Measurements from ENCODE around the gene FKBP3.
"Not testable (repeated sequence)": the region's sequence is repeated elsewhere in the genome, so short reads cannot be mapped to it uniquely, and the experiment has no call there.

The FKBP3 gene

DNA sequence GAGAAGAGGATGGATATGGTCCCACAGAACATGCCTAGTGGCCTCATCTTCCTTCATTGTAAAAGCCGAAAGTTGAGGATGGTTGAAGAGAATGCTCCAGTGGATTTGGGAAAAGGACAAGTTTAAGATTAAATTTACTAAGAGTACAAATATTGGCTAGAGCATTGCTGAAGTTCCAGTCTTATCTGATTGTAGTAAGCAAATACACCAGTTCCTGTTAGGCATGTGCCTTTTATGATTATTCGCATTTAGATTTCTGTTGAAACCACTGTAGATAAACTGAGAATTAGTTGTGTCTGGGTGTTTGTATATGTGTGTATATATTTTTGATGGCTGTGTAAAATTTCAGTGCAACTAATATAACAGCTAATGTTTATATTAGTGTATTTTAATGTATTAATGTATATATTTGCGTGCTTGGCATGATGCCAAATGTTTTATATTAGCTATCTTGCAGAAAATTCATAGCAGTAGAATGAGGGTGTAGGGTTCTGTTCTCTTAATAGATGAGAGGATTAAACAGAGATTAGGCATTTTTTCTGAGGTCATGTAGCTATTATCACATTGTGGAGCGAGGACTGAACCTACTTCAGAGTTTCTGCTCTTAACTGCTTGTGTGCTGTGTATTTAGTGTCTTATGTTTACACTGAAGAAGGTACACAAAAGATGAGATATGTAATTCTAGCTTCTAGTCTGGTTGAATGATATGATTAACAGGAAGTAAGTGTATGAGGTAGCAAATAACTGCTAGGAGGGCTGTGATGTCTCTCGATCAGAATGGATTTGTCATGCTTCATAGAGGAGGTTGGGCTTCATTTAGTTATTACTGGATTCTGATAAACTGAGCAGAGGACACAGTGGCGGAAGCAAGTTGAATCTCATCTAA is 21.1 kb downstream of the FKBP3 start:
- DNase-seq (ENCODE audit: low read depth) = no peak

DNA sequence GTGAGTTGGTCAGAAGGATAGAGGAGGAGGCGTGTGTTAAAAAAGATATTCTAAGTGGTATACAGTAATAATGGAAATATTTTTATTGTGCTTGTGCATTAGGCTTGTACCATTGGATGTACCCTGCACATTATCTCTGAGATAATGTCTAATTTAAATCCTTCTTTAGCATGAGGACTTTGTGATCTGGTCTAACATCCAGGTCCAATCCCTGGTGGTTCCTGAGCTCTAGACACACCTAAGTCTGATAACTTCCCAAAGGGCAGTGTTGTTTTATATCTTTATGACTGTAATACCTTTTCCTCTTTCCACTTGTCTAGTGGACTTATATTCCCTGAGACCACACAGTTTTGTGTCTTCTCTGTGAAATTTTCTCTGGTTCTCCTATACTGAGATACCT is 29.7 kb downstream of the FKBP3 start:
- DNase-seq (ENCODE audit: low read depth) = no peak

GRCh38 chr14:45103806-45104205 is 30.5 kb downstream of the FKBP3 start:
- no peak for DNase-seq (ENCODE audit: low read depth)

DNA sequence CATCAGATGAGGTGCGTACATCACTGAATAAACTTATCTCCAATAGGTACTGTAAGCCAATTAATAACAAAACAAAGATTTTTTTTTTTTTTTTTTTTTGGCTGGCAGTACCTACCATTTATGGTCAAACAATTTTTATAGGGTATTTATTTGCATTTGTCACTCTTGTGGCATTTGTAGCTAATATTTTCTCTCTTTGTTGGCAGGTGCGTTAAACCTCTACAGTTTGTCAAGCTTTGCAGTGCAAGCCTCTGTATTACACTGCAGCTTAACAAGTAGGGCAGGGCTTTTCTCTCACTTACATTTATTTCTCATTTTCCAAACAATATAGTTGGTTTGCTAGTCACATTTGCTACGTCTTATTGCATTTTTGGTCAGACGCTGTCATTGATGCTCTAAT is 38.1 kb downstream of the FKBP3 start:
- DNase-seq (ENCODE audit: low read depth) = no peak

- no peak for DNase-seq (ENCODE audit: low read depth)
Observed at GRCh38 chr14:45095143-45095542, 39.1 kb downstream of the FKBP3 start.

GRCh38 chr14:45094275-45094674 is 40.0 kb downstream of the FKBP3 start:
- no peak for DNase-seq (ENCODE audit: low read depth)

DNA sequence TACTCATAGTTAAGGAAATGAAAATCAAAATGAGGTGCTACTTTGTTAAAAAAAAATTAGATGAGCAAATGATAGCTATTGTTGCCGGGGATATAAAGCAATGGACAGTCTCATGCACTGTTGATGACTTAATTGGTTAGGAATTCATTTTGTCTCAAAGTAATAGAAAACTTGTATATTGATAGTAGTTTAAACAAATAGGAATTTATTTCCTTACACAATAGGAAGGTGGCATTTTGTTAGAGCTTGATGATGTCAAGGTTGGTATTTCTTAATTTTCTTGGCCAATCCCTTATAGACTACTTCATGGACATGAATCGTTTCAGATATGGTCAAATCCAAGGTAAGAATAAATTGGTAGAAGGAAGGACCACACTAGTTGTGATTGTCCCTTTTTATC is 42.6 kb downstream of the FKBP3 start:
- DNase-seq (ENCODE audit: low read depth) = peak; percentile 42

DNA sequence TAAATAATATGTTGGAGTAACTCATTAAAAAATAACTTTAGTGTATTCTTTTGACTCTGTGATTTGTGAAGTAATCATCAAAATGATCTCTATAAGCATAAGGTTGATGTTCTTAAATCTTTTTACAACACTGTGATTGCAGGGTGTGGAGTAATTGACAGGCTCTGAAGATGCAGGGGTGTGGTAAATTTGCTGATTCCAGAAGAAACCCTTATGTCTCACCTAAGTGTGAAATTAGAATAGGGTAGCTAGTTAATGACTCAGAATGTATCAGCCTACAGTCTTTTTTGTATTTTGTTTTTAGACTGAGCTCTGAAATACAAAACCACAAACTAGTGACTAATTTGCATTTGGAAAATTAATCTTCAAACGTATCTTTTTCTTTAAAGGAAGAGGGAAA is 44.5 kb downstream of the FKBP3 start:
- no peak for DNase-seq (ENCODE audit: low read depth)

DNA sequence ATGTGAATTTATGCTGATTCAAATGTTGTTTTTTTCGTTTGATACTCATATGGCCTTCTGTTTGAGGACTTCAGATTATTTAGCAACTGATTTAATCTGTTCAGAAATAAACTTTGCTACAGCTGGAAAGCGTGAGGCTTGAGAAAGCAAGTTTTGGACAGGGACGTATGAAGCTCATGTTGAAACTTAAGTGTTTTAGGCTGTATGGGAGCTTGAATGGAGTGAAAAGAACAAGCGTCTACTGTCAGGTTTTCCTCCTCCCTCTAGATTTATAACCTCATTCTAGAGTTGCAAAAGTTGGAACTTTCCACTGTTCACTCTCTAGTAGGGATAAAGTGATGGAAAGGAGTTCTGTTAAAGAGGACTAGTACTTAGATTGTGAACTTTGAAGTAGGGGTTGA is 49.3 kb downstream of the FKBP3 start:
- peak; percentile 44 for DNase-seq (ENCODE audit: low read depth)

DNA sequence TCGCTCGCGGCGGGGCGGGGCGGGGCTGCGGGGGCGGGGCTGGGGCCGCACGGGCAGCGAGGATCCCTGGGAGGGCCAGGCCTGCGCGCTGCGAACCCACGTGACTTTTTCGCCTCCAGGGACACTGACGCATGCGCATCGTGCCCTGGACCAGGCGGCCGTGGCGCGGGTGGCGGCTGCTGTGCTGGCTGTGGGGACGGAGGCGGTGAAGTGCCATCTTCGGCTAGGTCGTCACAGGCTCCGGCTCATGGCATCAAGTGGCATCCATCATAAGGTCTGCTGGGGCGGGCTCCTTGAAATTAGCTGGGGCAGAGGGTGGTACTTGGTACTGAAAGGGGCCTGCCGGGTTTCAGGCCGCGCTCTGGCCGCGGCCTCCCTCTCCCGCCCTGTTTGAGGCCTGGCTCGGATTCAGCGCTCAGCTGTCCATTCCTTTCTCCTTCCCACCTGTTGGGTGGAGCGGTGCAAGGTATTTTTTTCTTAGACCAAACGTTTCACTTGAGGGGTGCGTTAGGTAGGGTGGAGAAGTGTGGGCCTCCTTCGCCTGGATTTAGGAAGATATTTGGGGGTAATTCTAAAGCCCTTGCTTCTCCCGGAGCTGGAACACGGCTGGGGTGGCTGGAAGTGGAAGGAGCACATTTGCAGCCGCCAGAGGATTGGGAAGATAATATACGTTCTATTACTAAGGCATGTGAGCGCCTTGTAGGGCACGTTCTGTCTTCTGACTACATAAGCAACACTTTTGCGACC is 50.1 kb downstream of the FKBP3 start, which contains the start of gene PRPF39:
PRPF39 (plus strand) TSS at position 141 of the 747 bp plus-strand sequence. CDS start 11,124 bp downstream, outside the sequence.
- peak; percentile 89 for DNase-seq (ENCODE audit: low read depth)

- no peak for DNase-seq (ENCODE audit: low read depth)
Observed at GRCh38 chr14:45083617-45083975, 50.7 kb downstream of the FKBP3 start.

DNA sequence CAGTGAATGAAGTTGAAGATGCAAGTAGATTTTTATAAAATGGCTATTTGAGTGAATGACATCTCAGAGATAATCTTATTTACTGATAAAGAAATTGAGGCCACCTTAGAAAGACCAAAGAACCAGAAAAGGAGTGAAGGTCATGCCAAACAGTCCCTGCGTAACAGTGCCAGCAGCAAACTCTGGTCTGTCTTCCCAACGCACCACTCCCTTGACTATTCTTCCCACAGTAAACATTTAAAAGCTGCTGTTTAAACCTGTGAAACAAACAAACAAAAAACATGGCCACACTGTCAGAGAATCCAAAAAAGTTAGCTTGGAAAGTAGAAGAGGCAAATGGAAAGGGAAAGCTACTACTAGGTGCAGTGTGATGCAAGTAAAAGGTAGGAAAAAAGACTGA is 51.9 kb downstream of the FKBP3 start:
- no peak for DNase-seq (ENCODE audit: low read depth)

DNA sequence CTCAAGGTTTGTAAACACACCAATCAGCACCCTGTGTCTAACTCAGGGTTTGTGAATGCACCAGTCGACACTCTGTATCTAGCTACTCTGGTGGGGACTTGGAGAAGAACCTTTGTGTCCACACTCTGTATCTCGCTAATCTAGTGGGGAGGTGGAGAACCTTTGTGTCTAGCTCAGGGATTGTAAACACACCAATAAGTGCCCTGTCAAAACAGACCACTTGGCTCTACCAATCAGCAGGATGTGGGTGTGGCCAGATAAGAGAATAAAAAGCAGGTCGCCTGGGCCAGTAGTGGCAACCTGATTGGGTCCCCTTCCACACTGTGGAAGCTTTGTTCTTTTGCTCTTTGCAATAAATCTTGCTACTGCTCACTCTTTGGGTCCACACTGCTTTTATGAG is 53.2 kb downstream of the FKBP3 start:
- DNase-seq (ENCODE audit: low read depth) = not testable (repeated sequence)

DNA sequence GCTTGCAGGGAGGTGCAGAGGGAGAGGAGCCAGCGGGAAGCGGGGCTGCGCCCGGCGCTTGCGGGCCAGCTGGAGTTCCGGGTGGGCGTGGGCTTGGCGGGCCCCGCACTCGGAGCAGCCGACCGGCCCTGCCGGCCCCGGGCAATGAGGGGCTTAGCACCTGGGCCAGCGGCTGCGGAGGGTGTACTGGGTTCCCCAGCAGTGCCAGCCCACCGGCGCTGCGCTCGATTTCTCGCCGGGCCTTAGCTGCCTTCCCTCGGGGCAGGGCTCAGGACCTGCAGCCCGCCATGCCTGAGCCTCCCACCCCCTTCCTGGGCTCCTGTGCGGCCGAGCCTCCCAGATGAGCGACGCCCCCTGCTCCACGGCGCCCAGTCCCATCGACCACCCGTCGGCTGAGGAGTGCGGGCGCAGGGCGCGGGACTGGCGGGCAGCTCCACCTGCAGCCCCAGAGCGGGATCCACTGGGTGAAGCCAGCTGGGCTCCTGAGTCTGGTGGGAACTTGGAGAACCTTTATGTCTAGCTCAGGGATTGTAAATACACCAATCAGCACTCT is 53.8 kb downstream of the FKBP3 start:
- not testable (repeated sequence) for DNase-seq (ENCODE audit: low read depth)

- DNase-seq (ENCODE audit: low read depth) = no peak
Observed at GRCh38 chr14:45078323-45078722, 56.0 kb downstream of the FKBP3 start.

GRCh38 chr14:45073231-45073879 is 60.9 kb downstream of the FKBP3 start:
- DNase-seq (ENCODE audit: low read depth) = peak; percentile 13

GRCh38 chr14:45072126-45072525 is 62.2 kb downstream of the FKBP3 start:
- DNase-seq (ENCODE audit: low read depth) = no peak

GRCh38 chr14:45070215-45070614 is 64.1 kb downstream of the FKBP3 start:
- DNase-seq (ENCODE audit: low read depth) = no peak

- no peak for DNase-seq (ENCODE audit: low read depth)
Observed at GRCh38 chr14:45068396-45068795, 65.9 kb downstream of the FKBP3 start.

GRCh38 chr14:45066667-45067066 is 67.6 kb downstream of the FKBP3 start:
- DNase-seq (ENCODE audit: low read depth) = no peak

- DNase-seq (ENCODE audit: low read depth) = no peak
Observed at GRCh38 chr14:45065956-45066355, 68.3 kb downstream of the FKBP3 start.

Measured in fibroblast of gingiva (primary cell).